Stimulated activated CD8-positive, alpha-beta memory T cell treated with anti-CD3 and anti-CD28 coated beads, Interleukin-12 subunit alpha, Interleukin-12 subunit beta, amount 100 ng/mL, for 4 hours (primary cell): ENCODE data around the gene DGUOK.
A peak's percentile ranks its signal among the peaks of the same experiment; 100 is the strongest.
"Not testable (repeated sequence)": the region's sequence is repeated elsewhere in the genome, so short reads cannot be mapped to it uniquely, and the experiment has no call there.

Experiments
- DNase-seq: peaks from one replicate; pipeline ENCODE4 v3.0.0-alpha.2; 2020; ENCODE audit warnings: low read depth

Gene DGUOK

DNA sequence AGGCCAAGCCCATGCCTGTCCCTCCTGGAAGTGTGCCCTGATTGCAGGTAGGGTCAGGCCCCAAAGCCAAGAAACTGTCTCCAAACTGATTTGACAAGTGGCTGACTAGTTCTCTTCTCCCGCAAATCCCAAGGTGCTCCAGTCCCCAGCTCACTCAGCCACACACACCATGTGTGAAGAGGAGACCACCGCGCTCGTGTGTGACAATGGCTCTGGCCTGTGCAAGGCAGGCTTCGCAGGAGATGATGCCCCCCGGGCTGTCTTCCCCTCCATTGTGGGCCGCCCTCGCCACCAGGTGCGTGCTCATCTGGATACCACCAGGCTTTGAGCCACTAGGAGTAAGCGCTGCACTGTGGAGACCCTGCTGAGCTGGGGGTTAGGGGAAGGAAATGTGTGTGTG lies 25.5 kb upstream of the DGUOK start:
- DNase-seq = no peak

DNA sequence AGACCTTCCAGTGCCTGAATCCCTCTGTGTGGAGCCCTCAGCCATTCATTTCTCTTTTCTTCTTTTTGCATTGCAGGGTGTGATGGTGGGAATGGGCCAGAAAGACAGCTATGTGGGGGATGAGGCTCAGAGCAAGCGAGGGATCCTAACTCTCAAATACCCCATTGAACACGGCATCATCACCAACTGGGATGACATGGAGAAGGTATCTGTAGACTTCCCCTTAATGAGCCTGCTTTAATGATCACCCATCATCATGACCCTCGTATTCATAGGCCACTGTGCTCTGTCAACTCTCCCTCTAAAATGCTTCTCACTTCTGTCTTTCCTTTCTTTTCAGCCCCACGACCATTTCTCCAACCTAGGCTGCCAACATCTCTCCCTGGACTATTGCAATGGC lies 24.4 kb upstream of the DGUOK start:
- DNase-seq = no peak

DNA sequence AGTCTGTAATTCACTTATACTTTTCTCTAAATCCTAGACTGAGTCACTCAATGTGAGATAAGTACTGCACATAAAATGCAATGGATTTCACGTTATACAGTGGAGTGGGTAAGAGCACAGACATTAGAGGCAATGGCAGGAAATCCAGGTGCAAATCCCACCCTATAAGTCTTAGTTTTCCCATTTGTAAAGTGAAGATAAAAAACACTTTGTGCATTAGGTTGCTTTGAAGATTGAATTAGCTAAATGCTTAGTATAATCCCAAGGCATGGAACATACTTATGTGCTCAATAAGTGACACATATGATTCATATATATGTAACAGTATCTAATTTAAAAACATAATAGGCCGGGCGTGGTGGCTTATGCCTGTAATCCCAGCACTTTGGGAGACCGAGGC lies 23.4 kb upstream of the DGUOK start:
- no peak for DNase-seq

DNA sequence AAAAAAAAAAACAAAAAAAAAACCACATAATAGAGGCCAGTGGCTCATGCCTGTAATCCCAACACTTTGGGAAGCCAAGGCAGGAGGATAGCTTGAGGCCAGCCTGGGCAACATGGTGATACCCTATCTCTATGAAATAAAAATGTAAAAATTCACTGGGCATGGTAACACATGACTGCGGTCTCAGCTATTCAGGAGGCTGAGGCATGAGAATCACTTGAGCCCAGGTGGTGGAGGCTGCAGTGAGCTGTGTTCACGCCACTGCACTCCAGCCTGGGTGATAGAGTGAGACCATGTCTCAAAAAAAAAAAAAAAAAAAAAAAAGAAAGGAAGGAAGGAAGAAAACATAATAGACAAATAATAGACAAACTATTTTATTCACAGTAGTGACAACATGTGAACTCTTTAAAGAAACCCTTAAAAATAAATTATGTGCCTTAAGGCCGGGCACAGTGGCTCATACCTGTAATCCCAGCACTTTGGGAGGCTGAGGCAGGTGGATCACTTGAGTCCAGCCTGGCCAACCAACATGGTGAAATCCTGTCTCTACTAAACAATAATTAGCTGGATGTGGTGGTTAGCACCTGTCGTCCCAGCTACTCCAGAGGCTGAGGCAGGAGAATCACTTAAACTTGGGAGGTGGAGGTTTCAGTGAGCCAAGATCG lies 22.6 kb upstream of the DGUOK start:
- DNase-seq = not testable (repeated sequence)

DNA sequence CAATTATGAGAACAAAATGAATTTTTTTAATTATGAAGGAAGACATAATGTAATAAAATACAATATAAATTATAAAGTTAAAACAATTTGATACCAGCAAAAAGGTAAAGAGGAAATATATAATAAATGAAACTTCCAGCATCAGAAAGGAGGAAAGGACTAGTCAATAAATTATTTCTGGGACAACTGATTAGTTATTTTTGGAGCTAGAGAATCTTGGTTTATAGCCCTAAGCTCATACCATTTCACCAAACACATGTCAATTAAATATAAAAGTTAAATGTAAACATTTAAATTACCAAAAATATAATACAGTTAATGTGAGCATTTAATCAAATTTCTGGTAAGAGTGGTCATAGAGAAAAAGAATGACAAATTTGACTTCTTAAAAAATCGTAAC lies 21.7 kb upstream of the DGUOK start:
- DNase-seq = no peak

DNA sequence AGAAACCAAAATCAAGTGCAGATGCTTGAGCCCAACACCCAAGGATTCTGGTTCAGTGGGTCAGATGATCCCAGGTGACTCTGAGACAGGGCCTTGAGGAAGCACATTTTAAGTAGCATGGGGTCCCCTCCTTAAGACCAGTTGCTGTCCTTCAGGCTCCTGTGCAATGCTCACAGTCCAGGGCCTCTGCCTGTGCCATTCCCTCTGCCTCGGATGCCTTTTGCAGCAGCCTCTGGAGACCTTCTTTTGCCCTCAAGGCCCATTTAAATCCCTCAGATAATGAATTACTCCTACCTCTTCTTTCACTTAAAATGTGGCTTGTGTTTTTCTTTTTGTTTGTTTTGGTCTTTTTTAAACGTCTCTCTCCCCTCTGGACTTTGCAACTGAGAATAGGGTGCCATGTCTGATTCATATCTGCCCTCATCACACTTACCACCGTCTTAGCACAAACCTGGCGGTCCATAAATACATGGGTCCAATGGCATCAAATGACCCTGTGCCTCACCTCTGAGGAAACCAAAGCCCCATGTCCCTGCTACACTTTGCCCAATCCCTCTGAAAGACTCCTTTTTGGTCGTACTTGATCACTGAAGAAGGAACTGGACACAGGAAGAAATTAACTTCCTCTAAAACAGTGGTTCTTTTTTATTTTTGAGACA lies 19.7 kb upstream of the DGUOK start:
- DNase-seq = no peak

DNA sequence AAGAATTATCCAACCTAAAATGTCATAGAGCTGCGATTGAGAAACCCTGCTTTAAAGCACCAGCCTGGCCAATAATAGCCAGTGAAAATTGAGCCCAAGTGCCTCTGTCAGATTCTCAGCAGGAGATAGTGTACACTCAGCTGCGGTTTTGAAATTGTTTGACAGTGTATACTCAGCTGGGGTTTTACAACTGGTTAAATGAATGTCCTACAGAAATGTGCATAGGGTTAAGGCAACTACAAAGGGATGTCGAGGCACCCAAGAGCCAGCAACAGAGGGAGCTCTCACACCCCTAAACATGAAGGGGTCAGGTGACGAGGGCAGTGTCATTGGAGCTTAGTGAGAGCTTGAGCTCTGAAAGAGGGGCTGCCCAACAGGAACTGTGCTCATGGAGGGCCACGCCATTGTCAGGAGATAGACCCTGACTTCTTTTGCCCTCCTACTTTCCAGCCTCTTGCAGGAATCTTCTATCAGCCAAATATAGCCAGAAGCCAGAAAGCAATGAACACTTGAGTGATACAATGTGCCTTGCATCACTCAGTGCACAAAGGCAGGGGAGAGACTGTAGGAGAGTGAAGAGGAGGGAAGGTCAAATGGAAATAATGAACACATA lies 18.7 kb upstream of the DGUOK start:
- peak; percentile 14 for DNase-seq

DNA sequence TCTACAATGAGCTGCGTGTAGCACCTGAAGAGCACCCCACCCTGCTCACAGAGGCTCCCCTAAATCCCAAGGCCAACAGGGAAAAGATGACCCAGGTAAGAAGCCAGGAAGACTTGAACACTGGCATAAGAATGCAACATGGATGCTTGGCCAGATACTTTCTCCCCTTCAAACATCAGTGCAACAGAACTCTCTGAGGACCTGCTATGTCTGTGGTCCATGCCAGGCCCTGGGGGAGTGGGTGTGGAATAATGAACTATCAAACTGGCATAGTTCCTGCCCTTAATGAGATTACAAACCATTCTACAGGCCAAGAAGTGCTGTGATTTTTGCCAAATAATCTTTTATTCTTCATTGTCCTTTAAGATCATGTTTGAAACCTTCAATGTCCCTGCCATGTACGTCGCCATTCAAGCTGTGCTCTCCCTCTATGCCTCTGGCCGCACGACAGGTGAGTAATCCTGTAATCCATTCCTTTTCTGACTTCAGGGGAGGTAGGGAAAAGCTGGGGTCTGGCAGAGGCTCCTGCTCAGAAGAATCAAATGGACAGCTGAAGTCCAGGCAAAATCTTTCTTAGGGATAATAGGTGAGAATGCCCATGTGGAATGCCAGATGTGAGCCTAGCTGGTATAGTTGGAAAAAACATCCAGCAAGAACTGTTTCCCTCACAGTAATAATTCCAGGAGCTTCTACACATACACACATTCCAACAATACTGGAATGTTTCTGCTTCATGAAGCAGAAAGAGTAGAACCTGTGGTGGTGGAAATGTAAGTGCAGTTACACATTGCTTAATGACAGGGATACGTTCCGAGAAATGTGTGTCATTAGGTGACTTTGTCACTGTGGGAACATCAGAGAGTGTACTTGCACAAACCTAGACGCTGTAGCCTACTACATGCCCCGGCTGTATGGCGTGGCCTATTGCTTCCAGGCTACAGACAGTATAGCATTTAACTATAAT lies 17.7 kb upstream of the DGUOK start:
- DNase-seq = no peak

DNA sequence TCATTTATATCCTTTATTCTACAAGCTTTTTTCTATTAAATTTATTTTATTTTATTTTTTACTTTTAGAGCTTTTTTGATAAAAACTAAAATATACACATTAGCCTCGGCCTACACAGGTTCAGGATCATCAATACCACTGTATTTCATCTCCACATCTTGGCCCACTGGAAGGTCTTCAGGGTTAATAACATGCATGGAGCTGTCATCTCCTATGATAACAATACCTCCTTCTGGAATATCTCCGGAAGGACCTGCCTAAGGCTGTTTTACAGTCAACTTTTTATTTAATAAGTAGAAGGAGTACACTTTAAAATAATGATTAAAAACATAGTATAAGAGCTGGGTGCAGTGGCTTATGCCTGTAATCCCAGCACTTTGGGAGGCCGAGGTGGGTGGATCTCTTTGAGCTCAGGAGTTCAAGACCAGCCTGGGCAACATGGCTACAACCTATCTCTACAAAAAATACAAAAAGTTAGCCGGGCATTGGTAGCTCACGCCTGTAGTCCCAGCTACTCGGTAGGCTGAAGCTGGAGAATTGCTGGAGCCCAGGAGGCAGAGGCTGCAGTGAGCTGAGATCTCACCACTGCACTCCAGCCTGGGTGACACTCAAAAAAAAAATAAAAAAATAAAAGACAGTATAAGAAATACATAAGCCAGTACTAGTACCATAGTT lies 15.7 kb upstream of the DGUOK start:
- no peak for DNase-seq

DNA sequence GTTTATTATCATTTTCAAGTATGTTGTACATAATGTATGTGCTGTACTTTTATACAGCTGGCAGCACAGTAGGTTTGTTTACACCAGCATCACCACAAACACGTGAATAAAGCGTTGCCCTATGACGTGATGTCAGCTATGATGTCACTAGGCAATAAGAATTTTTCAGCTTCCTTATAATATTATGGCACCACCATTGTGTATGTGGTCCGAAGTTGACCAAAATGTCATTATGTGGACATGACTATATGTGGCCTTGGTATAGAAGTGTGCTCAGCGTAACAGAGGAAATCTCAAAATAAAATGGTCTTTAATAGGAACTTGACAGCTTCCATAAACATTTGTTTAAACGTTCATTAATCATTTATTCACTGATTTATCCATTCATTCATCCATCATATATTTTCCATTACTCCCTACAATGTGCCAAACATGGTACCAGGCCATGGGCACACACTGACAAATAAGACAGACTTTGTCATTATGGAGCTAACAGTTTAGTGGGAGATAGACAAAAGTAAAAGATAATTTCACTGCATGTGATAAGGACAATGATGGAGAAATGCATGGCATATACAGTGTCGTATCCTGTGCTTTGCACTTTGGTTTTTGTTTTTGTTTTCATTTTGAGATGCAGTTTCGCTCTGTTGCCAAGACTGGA lies 15.0 kb upstream of the DGUOK start:
- no peak for DNase-seq

DNA sequence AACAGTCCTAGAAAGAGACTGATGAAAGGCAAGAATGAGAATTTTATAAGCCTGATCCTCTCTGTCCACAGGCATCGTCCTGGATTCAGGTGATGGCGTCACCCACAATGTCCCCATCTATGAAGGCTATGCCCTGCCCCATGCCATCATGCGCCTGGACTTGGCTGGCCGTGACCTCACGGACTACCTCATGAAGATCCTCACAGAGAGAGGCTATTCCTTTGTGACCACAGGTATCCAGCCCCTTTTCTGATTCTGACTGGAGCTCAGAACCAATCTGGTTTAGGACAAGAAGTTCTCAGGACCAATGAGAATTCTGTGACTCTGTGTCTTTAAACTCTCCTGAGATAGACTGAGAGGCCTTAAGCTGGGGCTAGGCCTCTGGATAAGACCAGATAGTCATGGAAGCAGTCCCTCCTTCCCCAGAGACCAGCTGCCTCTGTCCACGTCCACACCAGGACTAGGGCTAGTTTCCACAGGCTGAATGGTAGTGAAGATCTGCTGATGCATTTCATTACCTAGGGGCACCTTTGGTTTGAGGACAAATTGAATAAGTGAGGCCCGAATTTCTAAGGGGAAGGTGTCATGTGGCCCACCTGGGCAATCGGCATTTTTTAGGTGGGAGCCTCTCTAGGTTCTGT lies 13.1 kb upstream of the DGUOK start:
- DNase-seq = no peak

DNA sequence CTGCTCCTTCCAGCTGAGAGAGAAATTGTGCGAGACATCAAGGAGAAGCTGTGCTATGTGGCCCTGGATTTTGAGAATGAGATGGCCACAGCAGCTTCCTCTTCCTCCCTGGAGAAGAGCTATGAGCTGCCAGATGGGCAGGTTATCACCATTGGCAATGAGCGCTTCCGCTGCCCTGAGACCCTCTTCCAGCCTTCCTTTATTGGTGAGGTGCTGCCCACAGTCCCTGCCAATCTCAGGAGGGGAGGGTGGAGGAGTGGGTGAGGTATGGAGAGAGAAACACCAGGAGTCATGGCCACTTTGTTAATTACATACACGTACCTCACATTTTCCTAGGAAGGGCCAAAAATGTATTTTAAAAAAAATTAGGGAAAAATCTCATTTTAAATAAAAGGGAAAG lies 12.0 kb upstream of the DGUOK start:
- DNase-seq = no peak

DNA sequence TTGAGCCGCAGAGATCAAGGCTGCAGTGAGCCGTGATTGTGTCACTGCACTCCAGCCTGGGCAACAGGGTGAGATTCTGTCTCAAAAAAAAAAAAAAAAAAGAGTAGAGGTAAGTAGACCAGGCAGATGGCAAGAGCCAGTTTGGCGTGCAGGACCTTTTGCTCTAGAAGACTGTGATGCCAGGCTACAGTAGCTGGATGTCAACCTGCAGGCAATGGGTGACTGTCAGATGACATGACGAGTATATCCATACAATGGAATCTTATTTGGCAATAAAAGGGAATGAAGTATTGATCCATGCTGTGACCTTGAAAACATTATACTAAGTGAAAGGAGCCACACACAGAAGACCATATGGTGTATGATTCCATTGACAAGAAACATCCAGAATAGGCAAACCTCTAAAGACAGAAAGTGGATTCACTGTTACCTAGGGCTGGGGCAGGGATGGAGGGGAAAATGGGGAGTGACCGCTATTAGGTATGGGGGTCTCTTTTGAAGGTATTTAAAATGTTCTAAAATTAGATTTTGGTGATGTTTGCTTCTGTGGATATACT lies 11.2 kb upstream of the DGUOK start:
- DNase-seq = no peak

DNA sequence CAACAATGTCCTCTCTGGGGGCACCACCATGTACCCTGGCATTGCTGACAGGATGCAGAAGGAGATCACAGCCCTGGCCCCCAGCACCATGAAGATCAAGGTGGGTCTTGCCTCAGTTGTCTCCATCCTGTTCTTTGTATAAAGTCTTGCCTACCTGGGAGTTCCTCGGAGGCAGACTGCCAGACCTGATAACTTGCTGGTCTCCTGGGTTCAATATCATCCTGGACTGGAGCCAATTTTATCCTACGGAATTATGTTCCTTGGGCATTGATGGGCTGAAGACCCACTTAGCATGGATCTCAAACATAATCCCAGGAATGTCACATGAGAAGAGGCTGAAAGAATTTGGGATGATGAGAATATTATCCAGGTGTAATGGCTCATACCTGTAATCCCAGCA lies 10.0 kb upstream of the DGUOK start:
- no peak for DNase-seq

DNA sequence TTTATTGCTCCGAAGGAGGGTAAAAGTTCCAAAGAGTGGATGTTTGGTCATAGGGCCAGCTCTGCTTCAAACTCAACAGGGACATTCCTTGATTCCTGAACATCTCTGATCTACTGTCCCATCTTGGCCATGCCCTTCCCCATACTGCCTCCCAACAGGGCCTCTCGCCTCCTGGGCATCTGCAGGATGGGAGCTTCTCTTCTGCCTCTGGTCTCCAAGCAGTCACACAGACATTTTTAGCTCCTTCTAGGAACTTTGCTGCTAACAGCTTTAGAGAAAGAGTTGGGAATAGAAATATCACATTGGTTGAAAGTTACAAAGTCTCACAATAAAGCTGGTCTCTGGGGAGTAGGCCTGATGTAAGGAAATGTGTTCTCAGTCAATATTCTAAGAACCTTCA lies 9.4 kb upstream of the DGUOK start:
- no peak for DNase-seq

DNA sequence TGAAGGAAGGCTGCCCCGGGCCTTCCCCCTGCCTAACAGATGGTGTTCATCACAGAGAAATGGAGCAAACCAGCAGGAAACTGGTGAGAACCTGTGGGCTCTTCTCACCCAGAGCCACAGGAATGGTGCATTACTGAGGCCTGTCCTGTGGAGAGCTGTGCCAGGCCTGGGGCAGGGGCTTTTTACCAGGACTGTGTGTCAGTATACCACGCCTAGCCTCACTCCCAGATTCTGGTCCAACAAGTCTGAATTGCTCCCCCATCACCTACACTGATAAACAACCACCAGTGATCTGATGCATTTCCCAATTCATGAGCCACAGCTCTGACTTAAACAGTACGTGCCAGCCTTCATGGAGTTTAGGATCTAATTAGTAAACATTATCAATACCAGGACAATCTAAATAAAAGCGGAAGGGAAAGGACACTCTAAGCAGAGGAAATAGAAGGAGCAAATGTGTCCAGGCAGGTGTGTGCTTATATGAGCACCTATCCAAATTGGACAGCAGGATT lies 8.9 kb upstream of the DGUOK start:
- no peak for DNase-seq

DNA sequence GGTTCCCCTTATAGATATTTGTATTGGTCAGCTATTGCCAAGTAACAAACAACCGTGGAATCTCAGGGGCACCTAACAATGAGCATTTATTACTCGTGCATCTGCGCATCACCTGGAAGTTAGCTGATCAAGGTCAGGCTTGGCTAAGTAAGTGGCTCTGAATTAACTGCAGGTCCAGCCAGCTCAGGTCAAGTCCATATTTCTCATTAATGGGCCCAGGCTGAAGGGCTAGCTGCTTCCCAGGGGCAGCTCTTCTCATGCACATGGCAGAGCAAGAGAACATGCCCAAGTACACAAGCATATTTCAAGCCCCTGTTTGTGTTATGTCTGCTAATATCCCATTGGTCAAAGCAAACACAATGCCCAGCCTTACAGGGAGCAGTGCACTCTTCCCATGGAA lies 7.8 kb upstream of the DGUOK start:
- DNase-seq = no peak

DNA sequence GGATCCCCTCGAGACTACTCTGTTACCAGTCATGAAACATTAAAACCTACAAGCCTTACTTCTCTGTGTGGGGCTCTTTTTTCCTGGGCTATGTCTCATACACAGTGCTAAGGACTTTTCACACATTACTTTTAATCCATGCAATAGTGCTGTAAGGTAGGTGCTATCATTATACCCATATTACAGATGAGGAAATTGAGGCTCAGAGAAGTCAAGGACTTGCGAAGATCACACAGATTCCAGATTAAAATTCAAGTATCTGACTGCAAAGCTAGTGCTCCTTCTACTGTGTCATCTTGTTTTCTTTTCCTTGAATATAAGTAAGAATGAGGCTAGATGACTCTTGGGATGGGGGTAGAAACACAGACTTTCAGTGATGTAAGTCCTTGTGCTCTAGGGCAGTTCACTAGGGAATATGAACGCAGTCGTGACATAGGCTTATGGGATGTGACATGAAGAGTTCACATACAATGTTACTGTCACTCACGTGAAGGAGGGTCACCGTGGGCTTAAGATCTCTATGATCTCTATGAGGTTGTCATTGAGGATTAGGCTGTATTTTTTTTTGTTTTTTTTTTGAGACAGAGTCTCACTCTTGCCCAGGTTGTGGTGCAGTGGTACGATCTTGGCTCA lies 7.0 kb upstream of the DGUOK start:
- DNase-seq = no peak

DNA sequence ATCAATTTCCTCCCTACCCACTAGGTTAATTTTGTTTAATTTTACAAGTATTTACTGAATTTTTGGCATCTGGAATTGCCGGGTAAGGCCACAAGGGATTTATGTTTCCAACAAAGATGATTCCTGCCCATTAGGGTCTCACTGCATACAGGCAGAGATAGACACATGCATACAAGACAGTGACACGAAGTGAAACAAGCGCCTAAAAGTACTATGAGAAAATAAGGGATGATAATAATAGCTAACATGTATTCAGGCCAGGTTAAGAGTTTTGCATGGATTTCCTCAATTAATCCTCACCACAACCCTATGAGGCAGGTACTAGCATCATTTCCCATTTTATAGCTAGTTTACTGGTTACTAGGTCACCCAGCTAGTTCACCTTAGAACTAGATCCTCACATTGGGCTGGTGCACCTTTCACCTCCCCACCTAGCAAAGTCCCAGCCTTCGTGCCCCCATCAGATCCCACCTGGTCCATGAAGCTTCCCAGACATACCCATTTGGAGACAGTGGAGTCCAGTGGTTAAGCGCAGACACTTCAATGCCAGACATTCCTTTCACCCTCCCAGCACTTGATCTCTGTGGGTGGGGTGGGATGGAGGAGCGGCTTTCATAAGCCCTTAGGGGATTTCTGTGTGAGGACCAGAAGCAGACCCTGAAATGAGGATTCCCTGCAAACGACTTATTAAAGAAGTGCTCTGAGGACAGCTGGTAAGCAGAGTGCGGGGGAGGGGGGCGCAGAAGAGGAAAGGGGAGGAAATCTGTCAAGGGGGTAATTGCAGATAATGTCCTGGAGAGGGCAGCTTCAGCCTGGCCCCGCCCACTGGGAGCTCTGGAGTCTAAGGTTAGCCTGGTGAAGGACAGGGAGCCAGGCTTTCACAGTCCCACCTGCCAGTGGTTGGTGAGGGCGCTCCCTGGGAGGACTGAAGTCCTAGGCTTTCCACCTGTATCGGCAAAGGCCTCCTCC lies 5.8 kb upstream of the DGUOK start:
- no peak for DNase-seq
